ENCODE data around the gene MAGEA6.

The MAGEA6 gene

DNA sequence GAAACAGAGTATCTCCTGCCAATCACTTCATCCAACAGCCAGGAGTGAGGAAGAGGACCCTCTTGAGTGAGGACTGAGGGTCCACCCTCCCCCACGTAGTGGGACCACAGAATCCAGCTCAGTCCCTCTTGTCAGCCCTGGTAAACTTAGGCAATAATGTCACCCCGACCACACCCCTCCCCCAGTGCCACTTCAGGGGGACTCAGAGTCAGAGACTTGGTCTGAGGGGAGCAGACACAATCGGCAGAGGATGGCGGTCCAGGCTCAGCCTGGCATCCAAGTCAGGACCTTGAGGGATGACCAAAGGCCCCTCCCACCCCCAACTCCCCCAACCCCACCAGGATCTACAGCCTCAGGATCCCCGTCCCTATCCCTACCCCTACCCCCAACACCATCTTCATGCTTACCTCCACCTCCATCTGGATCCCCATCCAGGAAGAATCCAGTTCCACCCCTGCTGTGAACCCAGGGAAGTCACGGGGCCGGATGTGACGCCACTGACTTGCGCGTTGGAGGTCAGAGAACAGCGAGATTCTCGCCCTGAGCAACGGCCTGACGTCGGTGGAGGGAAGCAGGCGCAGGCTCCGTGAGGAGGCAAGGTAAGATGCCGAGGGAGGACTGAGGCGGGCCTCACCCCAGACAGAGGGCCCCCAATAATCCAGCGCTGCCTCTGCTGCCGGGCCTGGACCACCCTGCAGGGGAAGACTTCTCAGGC lies 36.1 kb downstream of the MAGEA6 start, which contains the start of the genes CSAG1 and MAGEA12:
CSAG1 (minus strand) TSS at position 461 of the 715 bp plus-strand sequence. CDS start 1,261 bp downstream, outside the sequence.
MAGEA12 (plus strand) TSS at position 497 of the 715 bp plus-strand sequence. CDS start 2,405 bp downstream, outside the sequence.
- no peak for DNase-seq

DNA sequence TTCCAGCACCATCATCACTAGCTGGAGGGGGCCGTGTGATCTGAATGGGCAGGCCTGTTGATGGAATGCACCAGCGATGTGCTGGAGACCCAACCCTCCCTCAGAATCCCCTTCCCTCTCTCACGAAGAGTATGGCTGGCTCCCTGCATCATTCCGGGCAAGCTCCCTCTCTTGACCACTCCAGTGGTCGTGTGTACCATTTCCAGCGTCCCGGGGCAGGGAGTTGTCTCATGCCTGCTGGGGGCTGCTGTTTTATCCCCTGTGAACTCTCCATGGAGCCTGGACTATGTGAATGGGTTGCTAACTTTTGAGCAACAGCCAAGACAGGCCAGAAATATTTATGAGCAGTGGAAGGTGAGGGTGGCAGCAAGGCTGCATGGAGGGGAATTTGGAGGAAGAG lies 44.1 kb downstream of the MAGEA6 start:
- DNase-seq, result no peak

Measured in T-helper 1 cell (primary cell).